ENCODE results near the gene CDC7. TPM values are rescaled to one million over a fixed set of nuclear protein-coding genes. Genes with fewer than 3 reads are reported as not detected.
A peak's percentile ranks its signal among the peaks of the same experiment; 100 is the strongest.

Gene CDC7
- total and polyA plus RNA-seq, 2 experiments from 2014 or later = 26.6 to 44.0 TPM

- Mint-ChIP-seq H3K36me3 (ENCODE audit: low read depth) (peaks cover 57% of the 10 kb centered on the region), H3K4me3 (no peak overlapping the region), H3K27ac (peak overlapping the region; percentile 3; the same call in 1 of the 2 replicates), H3K27me3 (ENCODE audit: insufficient read depth, low read depth, poor library complexity) (peaks cover 2% of the 10 kb centered on the region), H3K4me1 (no peaks in the 10 kb centered on the region; the same call in 2 of the 3 replicates), H3K9me3 (no peaks in the 10 kb centered on the region)
- TF ChIP-seq ZNF331 (CRISPR knock-in tag; IDR thresholded peaks at IDR 0.05; ENCODE audit: low read depth) = no peak
- no peak for TF ChIP-seq ZNF462 (CRISPR knock-in tag; IDR thresholded peaks at IDR 0.05)
- no peak for TF ChIP-seq ZNF114 (CRISPR knock-in tag; IDR thresholded peaks at IDR 0.05)
- no peak for TF ChIP-seq EZH2 (IDR thresholded peaks at IDR 0.05; ENCODE audit: low read depth, unreplicated experiment)
- no peak for TF ChIP-seq STAT1 (IDR thresholded peaks at IDR 0.05; ENCODE audit: unreplicated experiment)
- no peak for TF ChIP-seq ETS1 (IDR thresholded peaks at IDR 0.05)
- TF ChIP-seq CREB1 (CRISPR knock-in tag; IDR thresholded peaks at IDR 0.05; ENCODE audit: low read depth) = no peak
- TF ChIP-seq EZH2phosphoT487 (IDR thresholded peaks at IDR 0.05; ENCODE audit: unreplicated experiment) = no peak
- TF ChIP-seq POLR2AphosphoS5 (IDR thresholded peaks at IDR 0.05; ENCODE audit: low read depth) = no peak
- TF ChIP-seq NANOG (IDR thresholded peaks at IDR 0.05; ENCODE audit: borderline replicate concordance) = no peak
- TF ChIP-seq JUNB (IDR thresholded peaks at IDR 0.05; ENCODE audit: unreplicated experiment) = no peak
- TF ChIP-seq CTCF (conservative IDR thresholded peaks at IDR 0.05; ENCODE audit: low read depth in 2 of 2) = no peak
- no peak for TF ChIP-seq REST (IDR thresholded peaks at IDR 0.05; ENCODE audit: unreplicated experiment)
- DNase-seq (ENCODE audit: low spot score) = no peak
- H3K9me2 ChIP-seq (ENCODE audit: insufficient read depth) = no peaks in the 10 kb centered on the region
- no peaks in the 10 kb centered on the region for H3F3A ChIP-seq (replicated peaks; ENCODE audit: low read depth)
- no peak overlapping the region for H3K27ac ChIP-seq (ENCODE audit: low read depth)
- no peaks in the 10 kb centered on the region for H3K4me1 ChIP-seq (ENCODE audit: insufficient read depth)
- peaks cover 32% of the 10 kb centered on the region for H3K79me2 ChIP-seq (replicated peaks; ENCODE audit: insufficient read depth)
- no peak overlapping the region for H3K4me2 ChIP-seq
- peaks cover 1% of the 10 kb centered on the region; the same call in 1 of the 2 replicates for H4K20me1 ChIP-seq (replicated peaks; ENCODE audit: insufficient read depth)
- H3K36me3 ChIP-seq (ENCODE audit: insufficient read depth) = peaks cover 57% of the 10 kb centered on the region; the same call in 1 of the 2 replicates
- no peak for ATAC-seq
- H3K27me3 ChIP-seq (ENCODE audit: insufficient read depth) = no peaks in the 10 kb centered on the region
- H3K4me3 ChIP-seq = no peak overlapping the region
- H2AFZ ChIP-seq = no peak overlapping the region
These were observed 10.1 kb downstream of the CDC7 start for GRCh38 chr1:91510754-91511153.
